DOHH2 (cell line): ENCODE data around the gene GP9.

Experiments used
- H3F3A ChIP-seq: fragments of 200-600 bp; sonication (generic), shearing (Covaris generic); 2 replicates; pipeline ENCODE4 v1.6.0; 2016; ENCODE audit warnings: antibody characterized with exemption, mild to moderate bottlenecking; ENCODE audit not compliant: control insufficient read depth, insufficient read depth
- H3K27ac ChIP-seq: fragments of 200-600 bp; sonication (generic); 2 replicates; pipeline ENCODE4 v1.5.1; 2014; ENCODE audit warnings: low read depth, mild to moderate bottlenecking, low read length, moderate library complexity
- H3K27me3 ChIP-seq: fragments of 200-600 bp; sonication (generic); 2 replicates; pipeline ENCODE4 v1.6.1; 2014; ENCODE audit warnings: mild to moderate bottlenecking, low read length, mixed read lengths; ENCODE audit not compliant: control insufficient read depth
- H3K36me3 ChIP-seq: fragments of 200-600 bp; sonication (generic); 2 replicates; pipeline ENCODE4 v1.6.1; 2014; ENCODE audit warnings: mild to moderate bottlenecking, low read length, moderate library complexity, mixed read lengths; ENCODE audit not compliant: control insufficient read depth
- H3K4me1 ChIP-seq: fragments of 200-600 bp; sonication (generic); 2 replicates; pipeline ENCODE4 v1.6.1; 2014; ENCODE audit warnings: mild to moderate bottlenecking, low read length, mixed read lengths; ENCODE audit not compliant: control insufficient read depth
- H3K4me2 ChIP-seq: fragments of 200-600 bp; sonication (generic); 2 replicates; pipeline ENCODE4 v1.6.0; 2014; ENCODE audit warnings: mild to moderate bottlenecking, low read length, moderate library complexity
- H3K4me3 ChIP-seq: fragments of 200-600 bp; sonication (generic); 2 replicates; pipeline ENCODE4 v1.5.1; 2014; ENCODE audit warnings: mild to moderate bottlenecking, low read length, mixed read lengths
- H3K79me2 ChIP-seq: fragments of 200-600 bp; sonication (generic); 2 replicates; pipeline ENCODE4 v1.6.1; 2014; ENCODE audit warnings: mild to moderate bottlenecking, low read length, mixed read lengths; ENCODE audit not compliant: control insufficient read depth
- H3K9me2 ChIP-seq: fragments of 200-600 bp; sonication (generic); replicated peaks from 2 replicates; pipeline ENCODE4 v1.6.1; 2014; ENCODE audit warnings: mild to moderate bottlenecking, low read length, mixed read lengths; ENCODE audit not compliant: control insufficient read depth
- H3K9me3 ChIP-seq: fragments of 200-600 bp; sonication (generic); 2 replicates; pipeline ENCODE4 v1.6.1; 2014; ENCODE audit warnings: antibody characterized with exemption, low read length, mixed read lengths; ENCODE audit not compliant: control insufficient read depth, insufficient read depth
- H4K20me1 ChIP-seq: fragments of 200-600 bp; sonication (generic); 2 replicates; pipeline ENCODE4 v1.6.0; 2014; ENCODE audit warnings: low read depth, mild to moderate bottlenecking, antibody characterized with exemption, low read length, moderate library complexity; ENCODE audit not compliant: control insufficient read depth, insufficient read depth
- CTCF ChIP-seq: fragments of 200-600 bp; sonication (generic); IDR thresholded peaks from one replicate; pipeline ENCODE4 v1.5.1; 2014; ENCODE audit warnings: antibody characterized with exemption, mild to moderate bottlenecking, low read depth, low read length; ENCODE audit not compliant: poor library complexity, severe bottlenecking
- EZH2phosphoT487 ChIP-seq: fragments of 200-600 bp; sonication (generic); IDR thresholded peaks from 2 replicates; pipeline ENCODE4 v1.6.1; 2017; ENCODE audit warnings: borderline replicate concordance, mild to moderate bottlenecking, antibody characterized with exemption, low read length, moderate library complexity, mixed read lengths

GP9 gene

GRCh38 chr3:129033151-129033550 lies 27.4 kb upstream of the GP9 start:
- H3K9me3 ChIP-seq: no peaks in the 10 kb centered on the region
- H4K20me1 ChIP-seq: no peaks in the 10 kb centered on the region
- TF ChIP-seq CTCF: no peak
- TF ChIP-seq EZH2phosphoT487: no peak
- H3K4me2 ChIP-seq: no peak overlapping the region
- H3F3A ChIP-seq: no peaks in the 10 kb centered on the region
- no peaks in the 10 kb centered on the region for H3K27me3 ChIP-seq
- H3K4me3 ChIP-seq: no peak overlapping the region
- no peak overlapping the region for H3K27ac ChIP-seq
- no peaks in the 10 kb centered on the region for H3K79me2 ChIP-seq
- no peaks in the 10 kb centered on the region for H3K36me3 ChIP-seq
- no peaks in the 10 kb centered on the region for H3K9me2 ChIP-seq
- no peaks in the 10 kb centered on the region for H3K4me1 ChIP-seq

DNA sequence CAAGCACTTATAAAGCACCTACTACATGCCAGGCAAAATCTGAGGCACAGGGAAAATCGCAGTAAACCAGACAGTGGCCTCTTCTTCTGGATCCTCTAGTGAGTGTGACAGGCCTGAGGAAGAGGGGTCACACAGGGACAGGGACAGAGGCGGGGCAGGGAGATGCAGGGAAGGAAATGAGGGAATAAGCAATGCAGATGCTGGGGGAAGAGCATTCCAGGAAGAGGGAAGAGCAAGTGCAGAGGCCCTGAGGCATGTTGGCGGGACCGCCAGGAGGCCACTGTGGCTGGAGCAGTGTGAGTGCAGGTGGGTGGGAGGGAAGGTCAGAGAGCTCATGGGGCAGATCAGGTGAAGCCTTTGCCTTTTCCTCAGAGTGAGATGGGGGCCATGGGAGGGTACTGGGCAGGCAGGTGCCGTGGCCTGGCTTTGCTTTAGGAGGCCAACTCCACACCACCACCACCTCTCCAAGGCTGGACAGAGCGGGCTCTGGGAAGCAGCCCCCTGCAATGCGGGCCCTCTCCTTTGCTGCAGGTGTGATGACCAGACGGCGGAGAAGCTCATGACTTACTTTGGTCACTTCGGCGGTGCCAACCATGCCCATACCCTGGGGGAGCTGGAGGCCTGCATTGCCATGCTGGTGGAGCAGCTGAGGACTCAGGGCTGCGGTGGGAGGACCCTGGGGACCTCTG lies 26.8 kb upstream of the GP9 start:
- Histone ChIP-seq H3K27ac (no peak overlapping the region), H3K4me1 (no peaks in the 10 kb centered on the region), H4K20me1 (no peaks in the 10 kb centered on the region), H3K4me3 (no peak overlapping the region), H3K4me2 (no peak overlapping the region), H3K79me2 (no peaks in the 10 kb centered on the region), H3K27me3 (no peaks in the 10 kb centered on the region), H3K9me3 (no peaks in the 10 kb centered on the region), H3K9me2 (no peaks in the 10 kb centered on the region), H3K36me3 (no peaks in the 10 kb centered on the region), H3F3A (no peaks in the 10 kb centered on the region)
- TF ChIP-seq CTCF: no peak
- TF ChIP-seq EZH2phosphoT487: no peak

DNA sequence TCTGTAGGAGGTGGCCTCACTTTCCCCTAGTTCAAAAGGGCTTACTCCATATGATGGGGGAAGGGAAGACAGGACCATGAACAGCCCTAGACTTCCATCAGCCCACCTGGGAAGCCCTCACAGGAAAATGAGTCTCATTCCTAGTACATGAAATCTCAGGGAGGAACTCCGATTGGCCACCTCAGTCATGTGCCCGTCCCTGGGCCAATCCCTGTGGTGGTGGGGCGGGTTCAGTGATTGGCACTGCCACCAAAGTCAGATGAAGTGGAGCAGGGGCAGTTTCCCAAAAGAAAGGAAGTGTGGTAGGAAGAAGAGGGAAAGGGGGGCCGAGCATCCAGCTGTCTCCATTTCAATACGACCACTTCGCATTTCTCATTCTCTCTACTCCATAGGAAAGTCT lies 25.9 kb upstream of the GP9 start:
- Histone ChIP-seq H3K27me3 (no peaks in the 10 kb centered on the region), H3K27ac (no peak overlapping the region), H3K79me2 (no peaks in the 10 kb centered on the region), H3K36me3 (no peaks in the 10 kb centered on the region), H3K4me1 (no peaks in the 10 kb centered on the region), H3K4me3 (no peak overlapping the region), H3K9me3 (no peaks in the 10 kb centered on the region), H3K4me2 (no peak overlapping the region), H3K9me2 (no peaks in the 10 kb centered on the region), H3F3A (no peaks in the 10 kb centered on the region), H4K20me1 (no peaks in the 10 kb centered on the region)
- no peak for TF ChIP-seq EZH2phosphoT487
- no peak for TF ChIP-seq CTCF
